HG03045 (cell line): Measurements from ENCODE around the gene DDX60.
"Not testable (repeated sequence)": the region's sequence is repeated elsewhere in the genome, so short reads cannot be mapped to it uniquely, and the experiment has no call there.

Source experiments
- ATAC-seq: cut with Tn5 transposase; IDR thresholded peaks from one replicate; pipeline ENCODE4 v1.9.1; 2021; ENCODE audit warnings: mild to moderate bottlenecking, moderate library complexity; ENCODE audit not compliant: unreplicated experiment

Gene DDX60

GRCh38 chr4:168213511-168213910 is 105.0 kb downstream of the DDX60 start:
- not testable (repeated sequence) for ATAC-seq

DNA sequence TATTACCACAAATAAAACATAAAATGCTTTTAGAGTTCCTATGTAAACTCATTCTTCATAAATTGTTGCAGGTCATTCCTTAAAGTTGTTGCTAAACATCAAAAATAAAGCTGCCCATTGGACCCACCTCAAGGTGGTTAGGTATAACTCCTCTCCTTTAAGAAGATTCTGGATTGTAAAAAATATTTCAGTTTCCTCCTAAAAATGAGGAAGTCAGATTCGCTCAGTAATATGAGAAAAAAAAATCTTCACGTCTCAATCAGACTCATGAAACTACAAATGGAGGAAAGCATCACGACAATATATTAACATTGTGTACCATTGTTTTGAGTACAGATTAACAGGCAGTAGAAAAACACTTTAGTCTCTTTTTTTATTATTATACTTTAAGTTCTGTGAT is 105.9 kb downstream of the DDX60 start:
- ATAC-seq, result no peak

GRCh38 chr4:168208957-168209614 is 109.5 kb downstream of the DDX60 start:
- no peak for ATAC-seq

DNA sequence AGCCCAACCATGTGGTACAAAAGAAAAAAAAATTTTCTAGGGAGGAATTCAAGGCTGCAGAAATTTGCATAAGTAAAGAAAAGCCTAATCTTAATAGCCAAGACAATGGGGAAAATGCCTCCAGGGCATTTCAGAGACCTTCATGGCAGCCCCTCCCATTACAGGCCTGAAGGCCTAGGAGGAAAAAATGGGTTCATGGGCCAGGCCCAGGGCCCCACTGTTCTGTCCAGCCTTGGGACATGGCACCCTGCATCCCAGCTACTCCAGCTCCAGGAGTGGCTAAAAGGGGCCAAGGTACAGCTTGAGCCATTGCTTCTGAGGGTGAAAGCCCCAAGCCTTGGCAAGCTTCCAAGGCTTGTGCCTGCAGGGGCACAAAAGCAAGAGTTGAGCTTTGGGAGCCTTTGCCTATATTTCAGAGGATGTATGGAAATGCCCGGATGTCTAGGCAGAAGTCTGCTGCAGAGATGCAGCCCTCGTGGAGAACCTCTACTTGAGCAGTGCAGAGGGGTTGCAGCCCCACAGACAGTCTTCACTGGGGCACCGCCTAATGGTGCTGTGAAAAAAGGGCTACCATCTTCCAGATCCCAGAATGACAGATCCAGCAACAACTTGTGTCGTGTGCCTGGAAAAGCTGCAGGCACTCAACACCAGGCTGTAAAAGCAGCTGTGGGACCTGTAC is 115.2 kb downstream of the DDX60 start:
- ATAC-seq, result no peak

DNA sequence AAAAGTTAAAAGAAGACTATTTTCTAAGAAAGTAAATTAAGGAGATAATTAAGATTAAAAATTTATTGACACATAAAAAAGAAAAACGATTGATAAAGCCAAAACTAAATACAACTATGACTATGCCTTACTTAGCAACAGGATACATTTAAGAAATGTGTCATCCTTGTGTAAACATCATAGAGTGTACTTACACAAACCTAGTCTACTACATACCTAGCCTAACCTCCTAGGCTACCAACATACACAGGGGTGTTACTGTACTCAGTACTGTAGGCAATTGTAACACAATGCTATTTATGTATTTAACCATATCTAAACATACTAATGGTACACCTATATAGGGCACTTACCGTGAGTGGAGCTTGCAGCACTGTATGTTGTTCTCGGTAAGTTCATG is 117.9 kb downstream of the DDX60 start:
- ATAC-seq, result no peak

- no peak for ATAC-seq
These were observed 119.1 kb downstream of the DDX60 start for GRCh38 chr4:168199260-168199957.

- ATAC-seq, result no peak
These were observed 120.6 kb downstream of the DDX60 start for GRCh38 chr4:168197926-168198325.

DNA sequence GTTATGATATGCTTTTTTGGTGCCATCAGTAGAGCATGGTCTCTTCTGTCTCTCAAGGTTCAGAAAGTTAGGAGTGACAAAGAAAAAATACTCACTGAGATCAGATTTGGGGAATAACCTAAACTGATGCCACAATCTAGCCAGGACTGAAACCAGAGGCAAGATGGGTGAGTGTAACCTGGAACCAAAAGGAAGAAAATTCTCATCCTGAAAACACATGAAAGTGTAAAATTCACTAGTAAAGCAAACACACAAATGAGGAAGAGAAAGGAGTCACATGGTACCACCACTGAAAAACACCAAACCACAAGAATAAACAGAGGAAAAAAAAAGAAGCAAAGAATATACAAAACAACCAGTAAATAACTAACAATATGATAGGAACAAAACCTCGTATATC is 129.8 kb downstream of the DDX60 start:
- ATAC-seq, result no peak

GRCh38 chr4:168183717-168184571 is 134.6 kb downstream of the DDX60 start:
- no peak for ATAC-seq

- no peak for ATAC-seq
These were observed 140.9 kb downstream of the DDX60 start for GRCh38 chr4:168177546-168178149.

- ATAC-seq, result no peak
These were observed 144.2 kb downstream of the DDX60 start for GRCh38 chr4:168174308-168174707.

GRCh38 chr4:168167714-168168284 is 150.8 kb downstream of the DDX60 start:
- ATAC-seq, result no peak
